HG03571 (cell line): ENCODE measurements around the gene FRS2.

Experiments
- ATAC-seq: cut with Tn5 transposase; IDR thresholded peaks from one replicate; pipeline ENCODE4 v1.9.1; 2021; ENCODE audit not compliant: unreplicated experiment

FRS2 gene

GRCh38 chr12:69500631-69501030 lies 30.4 kb downstream of the FRS2 start:
- no peak for ATAC-seq

- ATAC-seq: no peak
Observed at GRCh38 chr12:69501154-69501895, 31.1 kb downstream of the FRS2 start.

GRCh38 chr12:69502345-69503081 lies 32.3 kb downstream of the FRS2 start:
- no peak for ATAC-seq

- no peak for ATAC-seq
Observed at GRCh38 chr12:69508091-69508490, 37.9 kb downstream of the FRS2 start.

GRCh38 chr12:69508621-69509020 lies 38.4 kb downstream of the FRS2 start:
- no peak for ATAC-seq

- no peak for ATAC-seq
Observed at GRCh38 chr12:69509308-69509736, 39.1 kb downstream of the FRS2 start.

- no peak for ATAC-seq
Observed at GRCh38 chr12:69509904-69510827, 40.0 kb downstream of the FRS2 start.

- no peak for ATAC-seq
Observed at GRCh38 chr12:69511016-69511415, 40.8 kb downstream of the FRS2 start.

- no peak for ATAC-seq
Observed at GRCh38 chr12:69511469-69512267, 41.5 kb downstream of the FRS2 start.

- no peak for ATAC-seq
Observed at GRCh38 chr12:69512820-69513219, 42.6 kb downstream of the FRS2 start.

- no peak for ATAC-seq
Observed at GRCh38 chr12:69513297-69513696, 43.1 kb downstream of the FRS2 start.

GRCh38 chr12:69514111-69514510 lies 43.9 kb downstream of the FRS2 start:
- no peak for ATAC-seq

- no peak for ATAC-seq
Observed at GRCh38 chr12:69514845-69515244, 44.7 kb downstream of the FRS2 start.

- ATAC-seq: no peak
Observed at GRCh38 chr12:69515394-69515930, 45.3 kb downstream of the FRS2 start.

GRCh38 chr12:69516950-69517349 lies 46.8 kb downstream of the FRS2 start:
- no peak for ATAC-seq

GRCh38 chr12:69517406-69517805 lies 47.2 kb downstream of the FRS2 start:
- ATAC-seq: no peak

- no peak for ATAC-seq
Observed at GRCh38 chr12:69519871-69520270, 49.7 kb downstream of the FRS2 start.

- no peak for ATAC-seq
Observed at GRCh38 chr12:69523433-69524330, 53.5 kb downstream of the FRS2 start.

- ATAC-seq: no peak
Observed at GRCh38 chr12:69524331-69524630, 54.1 kb downstream of the FRS2 start.
